ENCODE data around the gene SHISA4. TPM values are rescaled to one million over a fixed set of nuclear protein-coding genes. Genes with fewer than 3 reads are reported as not detected.

Gene SHISA4
- total RNA-seq, 1 donor from 2014 or later: 37.7 TPM

Small RNA genes lying within 50 kb of the gene (microRNA-seq; reads per million reads assigned to microRNA genes)
- gene MIR6739: not detected

Other genes with a start within 250 kb of the SHISA4 start
- 33.0 TPM for gene IPO9, start 59.7 kb upstream of the SHISA4 start, total RNA-seq
- 41.6 TPM for gene LMOD1, start 57.6 kb downstream of the SHISA4 start, total RNA-seq
- gene TIMM17A, start 66.6 kb downstream of the SHISA4 start, total RNA-seq: 28.7 TPM
- 42.8 TPM for gene RNPEP, start 93.8 kb downstream of the SHISA4 start, total RNA-seq
- gene ELF3, start 121.7 kb downstream of the SHISA4 start, total RNA-seq: 6.4 TPM
- 33.3 TPM for gene GPR37L1, start 234.0 kb downstream of the SHISA4 start, total RNA-seq